Smooth muscle cell (in vitro differentiated cells): ENCODE results near the gene NCMAP. TPM values are rescaled to one million over a fixed set of nuclear protein-coding genes. Genes with fewer than 3 reads are reported as not detected.
A peak's percentile ranks its signal among the peaks of the same experiment; 100 is the strongest.

ENCODE experiments used
- DNase-seq: peaks from one replicate; lab custom pipeline; 2025; ENCODE audit not compliant: unreplicated experiment; lab: John Stamatoyannopoulos, UW
- H2AFZ ChIP-seq: fragments of 200-600 bp; sonication (generic); 2 replicates; pipeline ENCODE4 v1.6.0; 2016; ENCODE audit warnings: antibody characterized with exemption, low read depth, mild to moderate bottlenecking
- H3F3A ChIP-seq: fragments of 200-600 bp; sonication (generic); 2 replicates; pipeline ENCODE4 v1.6.0; 2017; ENCODE audit warnings: antibody characterized with exemption, low read depth
- H3K27ac ChIP-seq: fragments of 200-600 bp; sonication (generic); 2 replicates; pipeline ENCODE4 v1.5.1; 2016; ENCODE audit warnings: low read depth, mild to moderate bottlenecking
- H3K27me3 ChIP-seq: fragments of 200-600 bp; sonication (generic); 2 replicates; pipeline ENCODE4 v1.6.1; 2016; ENCODE audit warnings: low read depth, mild to moderate bottlenecking
- H3K36me3 ChIP-seq: fragments of 200-600 bp; sonication (generic); 2 replicates; pipeline ENCODE4 v1.5.1; 2016; ENCODE audit warnings: low read depth
- H3K4me1 ChIP-seq: fragments of 200-600 bp; sonication (generic); 2 replicates; pipeline ENCODE4 v1.5.1; 2016; ENCODE audit warnings: low read depth
- H3K4me2 ChIP-seq: fragments of 200-600 bp; sonication (generic); 2 replicates; pipeline ENCODE4 v1.6.0; 2016; ENCODE audit warnings: mild to moderate bottlenecking
- H3K4me3 ChIP-seq: fragments of 200-600 bp; sonication (generic); 2 replicates; pipeline ENCODE4 v1.5.1; 2016; ENCODE audit warnings: mild to moderate bottlenecking
- H3K79me2 ChIP-seq: fragments of 200-600 bp; sonication (generic); 2 replicates; pipeline ENCODE4 v1.6.0; 2016; ENCODE audit warnings: low read depth, mild to moderate bottlenecking
- H3K9ac ChIP-seq: fragments of 200-600 bp; sonication (generic); 2 replicates; pipeline ENCODE4 v1.6.0; 2016; ENCODE audit warnings: low read depth
- H3K9me3 ChIP-seq: fragments of 200-600 bp; sonication (generic); replicated peaks from 2 replicates; pipeline ENCODE4 v1.5.1; 2016; ENCODE audit warnings: low read depth
- H4K20me1 ChIP-seq: fragments of 200-600 bp; sonication (generic); 2 replicates; pipeline ENCODE4 v1.6.0; 2016; ENCODE audit warnings: low read depth
- CTCF ChIP-seq: fragments of 200-600 bp; sonication (generic); IDR thresholded peaks from 2 replicates; pipeline ENCODE4 v1.5.1; 2017; ENCODE audit warnings: borderline replicate concordance, mild to moderate bottlenecking, antibody characterized with exemption; ENCODE audit not compliant: insufficient read depth, poor library complexity, severe bottlenecking
- WGBS: methylation state at CpG from one replicate; pipeline ENCODE4 v1.1.7; 2016; ENCODE audit warnings: low lambda C conversion rate; 5-methylcytosine and 5-hydroxymethylcytosine counted together
- polyA plus RNA-seq: library from polyadenylated mRNA; unstranded; fragments of >200 nt; fragmentation: Nextera tagmentation; extraction: Ambion mirVana; gene quantifications from 2 replicates; pipeline ENCODE4 v1.2.1, GENCODE V29; 2016
- total RNA-seq: library from RNA; depleted of rRNA; stranded (reverse); fragments of >200 nt; gene quantifications from 2 replicates; pipeline ENCODE4 v1.2.3, GENCODE V29; 2014

Gene NCMAP
- total and polyA plus RNA-seq, 2 experiments from 2014 or later, result not detected

GRCh38 chr1:24535021-24535424 is 20.9 kb upstream of the NCMAP start:
- Histone ChIP-seq H3F3A (no peaks in the 10 kb centered on the region), H3K27me3 (no peaks in the 10 kb centered on the region), H3K27ac (no peak overlapping the region), H3K4me3 (no peak overlapping the region), H3K36me3 (no peaks in the 10 kb centered on the region), H4K20me1 (no peaks in the 10 kb centered on the region), H3K4me1 (no peaks in the 10 kb centered on the region), H3K9me3 (no peaks in the 10 kb centered on the region), H3K9ac (no peak overlapping the region), H3K4me2 (no peak overlapping the region), H3K79me2 (no peaks in the 10 kb centered on the region), H2AFZ (no peak overlapping the region)
- TF ChIP-seq CTCF, result no peak
- 88% methylated on average over 21 of the region's 21 CpGs for WGBS
- DNase-seq, result no peak

GRCh38 chr1:24535778-24536177 is 20.1 kb upstream of the NCMAP start:
- no peak for DNase-seq

GRCh38 chr1:24536391-24536840 is 19.5 kb upstream of the NCMAP start:
- Histone ChIP-seq H3K79me2 (no peaks in the 10 kb centered on the region), H3K27me3 (no peaks in the 10 kb centered on the region), H3F3A (no peaks in the 10 kb centered on the region), H3K9ac (no peak overlapping the region), H4K20me1 (no peaks in the 10 kb centered on the region), H3K36me3 (no peaks in the 10 kb centered on the region), H3K4me1 (no peaks in the 10 kb centered on the region), H3K27ac (peak overlapping the region; percentile 38), H2AFZ (no peak overlapping the region), H3K4me3 (no peak overlapping the region), H3K9me3 (no peaks in the 10 kb centered on the region), H3K4me2 (peak overlapping the region; percentile 24)
- DNase-seq, result no peak
- 18% methylated on average over 7 of the region's 7 CpGs for WGBS
- TF ChIP-seq CTCF, result no peak

More at GRCh38 chr1:24535778-24536177, 20.1 kb upstream of the NCMAP start:
- Histone ChIP-seq H3F3A (no peaks in the 10 kb centered on the region), H3K27me3 (no peaks in the 10 kb centered on the region), H3K27ac (no peak overlapping the region), H3K4me1 (no peaks in the 10 kb centered on the region), H3K9ac (no peak overlapping the region), H3K4me2 (no peak overlapping the region), H3K4me3 (no peak overlapping the region), H2AFZ (no peak overlapping the region), H3K9me3 (no peaks in the 10 kb centered on the region), H4K20me1 (no peaks in the 10 kb centered on the region), H3K79me2 (no peaks in the 10 kb centered on the region), H3K36me3 (no peaks in the 10 kb centered on the region)
- TF ChIP-seq CTCF, result no peak
- 83% methylated on average over 8 of the region's 8 CpGs for WGBS
